ENCODE data around the gene ATP8A2.

GRCh38 chr13:25692099-25692498 lies 320.3 kb downstream of the ATP8A2 start:
- TF ChIP-seq, protein P1, sequence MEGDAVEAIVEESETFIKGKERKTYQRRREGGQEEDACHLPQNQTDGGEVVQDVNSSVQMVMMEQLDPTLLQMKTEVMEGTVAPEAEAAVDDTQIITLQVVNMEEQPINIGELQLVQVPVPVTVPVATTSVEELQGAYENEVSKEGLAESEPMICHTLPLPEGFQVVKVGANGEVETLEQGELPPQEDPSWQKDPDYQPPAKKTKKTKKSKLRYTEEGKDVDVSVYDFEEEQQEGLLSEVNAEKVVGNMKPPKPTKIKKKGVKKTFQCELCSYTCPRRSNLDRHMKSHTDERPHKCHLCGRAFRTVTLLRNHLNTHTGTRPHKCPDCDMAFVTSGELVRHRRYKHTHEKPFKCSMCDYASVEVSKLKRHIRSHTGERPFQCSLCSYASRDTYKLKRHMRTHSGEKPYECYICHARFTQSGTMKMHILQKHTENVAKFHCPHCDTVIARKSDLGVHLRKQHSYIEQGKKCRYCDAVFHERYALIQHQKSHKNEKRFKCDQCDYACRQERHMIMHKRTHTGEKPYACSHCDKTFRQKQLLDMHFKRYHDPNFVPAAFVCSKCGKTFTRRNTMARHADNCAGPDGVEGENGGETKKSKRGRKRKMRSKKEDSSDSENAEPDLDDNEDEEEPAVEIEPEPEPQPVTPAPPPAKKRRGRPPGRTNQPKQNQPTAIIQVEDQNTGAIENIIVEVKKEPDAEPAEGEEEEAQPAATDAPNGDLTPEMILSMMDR (IDR thresholded peaks at IDR 0.05; ENCODE audit: low read length) = no peak
- no peak for TF ChIP-seq EZH2phosphoT487 (IDR thresholded peaks at IDR 0.05; ENCODE audit: low read length)
- TF ChIP-seq EZH2 (optimal IDR thresholded peaks at IDR 0.05; ENCODE audit: low read depth, low read length) = no peak

All from MM.1S (cell line).